ENCODE measurements around the gene GSC2. TPM values are rescaled to one million over a fixed set of nuclear protein-coding genes. Genes with fewer than 3 reads are reported as not detected.

Gene GSC2
- total and polyA plus RNA-seq, 9 of the 15 experiments (the other 6 are each of a cell fraction or from before 2014, with no cell fraction given): not detected

GRCh38 chr22:19169002-19169946, 19.2 kb upstream of the GSC2 start (continued):
- TF ChIP-seq NUFIP1 (IDR thresholded peaks at IDR 0.05; ENCODE audit: partially characterized antibody): no peak
- 0 out of 2 replicates have a peak, but pooled peaks have one; percentile 30 for TF ChIP-seq TAF7 (tag; IDR thresholded peaks at IDR 0.05)
- TF ChIP-seq ILK (tag; IDR thresholded peaks at IDR 0.05; ENCODE audit: borderline replicate concordance, low read depth): no peak
- TF ChIP-seq HCFC1 (IDR thresholded peaks at IDR 0.05; ENCODE audit: low read depth, low read length): peak; percentile 10; the same call in 1 of the 2 replicates
- TF ChIP-seq ZNF79 (CRISPR knock-in tag; IDR thresholded peaks at IDR 0.05; ENCODE audit: low read depth): no peak
- TF ChIP-seq, protein P1, sequence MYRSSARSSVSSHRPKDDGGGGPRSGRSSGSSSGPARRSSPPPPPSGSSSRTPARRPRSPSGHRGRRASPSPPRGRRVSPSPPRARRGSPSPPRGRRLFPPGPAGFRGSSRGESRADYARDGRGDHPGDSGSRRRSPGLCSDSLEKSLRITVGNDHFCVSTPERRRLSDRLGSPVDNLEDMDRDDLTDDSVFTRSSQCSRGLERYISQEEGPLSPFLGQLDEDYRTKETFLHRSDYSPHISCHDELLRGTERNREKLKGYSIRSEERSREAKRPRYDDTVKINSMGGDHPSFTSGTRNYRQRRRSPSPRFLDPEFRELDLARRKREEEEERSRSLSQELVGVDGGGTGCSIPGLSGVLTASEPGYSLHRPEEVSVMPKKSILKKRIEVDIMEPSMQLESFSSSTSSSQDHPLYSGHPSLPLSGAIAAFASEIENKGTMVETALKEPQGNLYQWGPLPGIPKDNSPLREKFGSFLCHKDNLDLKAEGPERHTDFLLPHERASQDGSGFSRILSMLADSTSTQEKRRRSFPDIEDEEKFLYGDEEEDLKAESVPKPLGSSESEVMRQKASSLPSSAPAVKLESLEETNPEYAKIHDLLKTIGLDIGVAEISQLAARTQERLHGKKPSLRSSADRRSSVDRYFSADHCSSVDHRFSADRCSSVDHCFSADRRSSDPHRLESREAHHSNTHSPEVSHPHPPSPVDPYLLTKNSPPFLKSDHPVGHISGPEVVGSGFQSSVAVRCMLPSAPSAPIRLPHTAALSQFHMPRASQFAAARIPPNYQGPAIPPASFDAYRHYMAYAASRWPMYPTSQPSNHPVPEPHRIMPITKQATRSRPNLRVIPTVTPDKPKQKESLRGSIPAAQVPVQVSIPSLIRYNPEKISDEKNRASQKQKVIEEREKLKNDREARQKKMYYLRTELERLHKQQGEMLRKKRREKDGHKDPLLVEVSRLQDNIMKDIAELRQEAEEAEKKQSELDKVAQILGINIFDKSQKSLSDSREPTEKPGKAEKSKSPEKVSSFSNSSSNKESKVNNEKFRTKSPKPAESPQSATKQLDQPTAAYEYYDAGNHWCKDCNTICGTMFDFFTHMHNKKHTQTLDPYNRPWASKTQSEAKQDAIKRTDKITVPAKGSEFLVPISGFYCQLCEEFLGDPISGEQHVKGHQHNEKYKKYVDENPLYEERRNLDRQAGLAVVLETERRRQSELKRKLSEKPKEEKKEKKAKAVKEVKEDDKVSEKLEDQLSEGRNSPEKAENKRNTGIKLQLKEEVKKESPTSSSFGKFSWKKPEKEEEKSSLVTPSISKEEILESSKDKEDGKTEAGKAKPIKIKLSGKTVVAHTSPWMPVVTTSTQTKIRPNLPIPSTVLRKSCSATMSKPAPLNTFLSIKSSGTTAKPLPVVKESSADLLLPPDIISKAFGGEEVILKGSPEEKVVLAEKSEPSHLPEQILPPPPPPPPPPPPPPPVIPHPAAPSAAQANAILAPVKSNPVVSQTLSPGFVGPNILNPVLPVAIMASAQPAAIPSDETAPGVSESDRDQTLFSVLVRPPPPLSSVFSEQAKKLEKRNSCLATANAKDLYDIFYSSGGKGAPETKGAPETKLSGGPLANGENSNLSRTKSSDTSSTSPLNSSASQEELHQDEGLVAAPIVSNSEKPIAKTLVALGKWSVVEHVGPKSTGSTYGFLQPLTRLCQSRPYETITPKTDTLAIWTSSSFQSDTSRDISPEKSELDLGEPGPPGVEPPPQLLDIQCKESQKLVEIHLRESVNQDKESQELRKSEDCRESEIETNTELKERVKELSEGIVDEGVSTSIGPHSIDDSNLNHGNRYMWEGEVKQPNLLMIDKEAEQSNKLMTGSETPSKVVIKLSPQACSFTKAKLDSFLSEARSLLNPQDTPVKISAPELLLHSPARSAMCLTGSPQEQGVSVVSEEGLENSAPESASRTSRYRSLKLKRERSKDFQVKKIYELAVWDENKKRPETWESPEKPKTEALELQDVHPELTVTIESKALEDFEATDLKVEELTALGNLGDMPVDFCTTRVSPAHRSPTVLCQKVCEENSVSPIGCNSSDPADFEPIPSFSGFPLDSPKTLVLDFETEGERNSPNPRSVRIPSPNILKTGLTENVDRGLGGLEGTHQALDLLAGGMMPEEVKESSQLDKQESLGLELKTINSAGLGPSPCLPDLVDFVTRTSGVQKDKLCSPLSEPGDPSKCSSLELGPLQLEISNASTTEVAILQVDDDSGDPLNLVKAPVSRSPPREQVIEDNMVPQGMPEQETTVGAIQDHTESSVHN (IDR thresholded peaks at IDR 0.05; ENCODE audit: borderline replicate concordance in 1 of 2, low read depth in 1 of 2): no peak
- no peak for TF ChIP-seq TCF3 (CRISPR knock-in tag; IDR thresholded peaks at IDR 0.05)
- TF ChIP-seq MTA3 (IDR thresholded peaks at IDR 0.05; ENCODE audit: borderline replicate concordance): no peak
- no peak for TF ChIP-seq CBX2 (IDR thresholded peaks at IDR 0.05; ENCODE audit: insufficient read depth, low read length, poor library complexity, severe bottlenecking)
- no peak for TF ChIP-seq ZEB2 (IDR thresholded peaks at IDR 0.05)
- TF ChIP-seq SUPT5H (IDR thresholded peaks at IDR 0.05): no peak
- no peak for TF ChIP-seq ZNF518B (CRISPR knock-in tag; IDR thresholded peaks at IDR 0.05)
- TF ChIP-seq ARID1B (IDR thresholded peaks at IDR 0.05): no peak
- no peak for TF ChIP-seq SIRT6 (IDR thresholded peaks at IDR 0.05; ENCODE audit: low read depth, low read length)
- TF ChIP-seq TAF9B (IDR thresholded peaks at IDR 0.05; ENCODE audit: partially characterized antibody): no peak

Measured in K562 (cell line).